Measurements from ENCODE around the gene ZNF165.
"Not testable (repeated sequence)": the region's sequence is repeated elsewhere in the genome, so short reads cannot be mapped to it uniquely, and the experiment has no call there.

The ZNF165 gene

GRCh38 chr6:28121876-28122275, 41.5 kb downstream of the ZNF165 start:
- in situ Hi-C loops (cut with MboI; ENCODE audit: low sequenced_read_pairs) = no loop called here

- in situ Hi-C loops (cut with MboI; ENCODE audit: low sequenced_read_pairs) = not testable (repeated sequence)
These were observed 41.9 kb downstream of the ZNF165 start for GRCh38 chr6:28122283-28122682.

- in situ Hi-C loops (cut with MboI; ENCODE audit: low sequenced_read_pairs) = no loop called here
These were observed 44.1 kb downstream of the ZNF165 start, which contains the start of gene ZSCAN16 for GRCh38 chr6:28124350-28124970. TSS of gene ZSCAN16 (plus strand) at chr6:28124609. CDS start at chr6:28125444, 835 bp downstream.

GRCh38 chr6:28124971-28125353, 44.6 kb downstream of the ZNF165 start:
- in situ Hi-C loops (cut with MboI; ENCODE audit: low sequenced_read_pairs) = no loop called here

- in situ Hi-C loops (cut with MboI; ENCODE audit: low sequenced_read_pairs) = no loop called here
These were observed 45.0 kb downstream of the ZNF165 start for GRCh38 chr6:28125401-28125800.

GRCh38 chr6:28134015-28134414, 53.6 kb downstream of the ZNF165 start:
- in situ Hi-C loops (cut with MboI; ENCODE audit: low sequenced_read_pairs) = loop anchor here (10.0 kb wide), 1 partner anchor 221 kb away; no protein-coding TSS in a partner anchor

- in situ Hi-C loops (cut with MboI; ENCODE audit: low sequenced_read_pairs) = loop anchor here (10.0 kb wide), 1 partner anchor 220 kb away; no protein-coding TSS in a partner anchor
These were observed 54.3 kb downstream of the ZNF165 start for GRCh38 chr6:28134716-28135115.

- in situ Hi-C loops (cut with MboI; ENCODE audit: low sequenced_read_pairs) = loop anchor here (10.0 kb wide), 1 partner anchor 219 kb away; no protein-coding TSS in a partner anchor
These were observed 55.0 kb downstream of the ZNF165 start for GRCh38 chr6:28135393-28135792.

- in situ Hi-C loops (cut with MboI; ENCODE audit: low sequenced_read_pairs) = loop anchor here (10.0 kb wide), 1 partner anchor 218 kb away; no protein-coding TSS in a partner anchor
These were observed 56.5 kb downstream of the ZNF165 start for GRCh38 chr6:28136585-28137504.

- in situ Hi-C loops (cut with MboI; ENCODE audit: low sequenced_read_pairs) = loop anchor here (10.0 kb wide), 1 partner anchor 217 kb away; no protein-coding TSS in a partner anchor
These were observed 57.2 kb downstream of the ZNF165 start for GRCh38 chr6:28137505-28137981.
